Common myeloid progenitor, CD34-positive (primary cell): Measurements from ENCODE around the gene GABRP.

ENCODE experiments used
- CTCF ChIA-PET: fragments of 350-600 bp; sonication (Branson Sonifier 250); formaldehyde crosslinking; loops from one replicate; lab custom pipeline; 2021; ENCODE audit warnings: antibody characterized with exemption; lab: Charles Lee
- POLR2A ChIA-PET: fragments of 350-600 bp; sonication (Branson Sonifier 250); formaldehyde crosslinking; loops from one replicate; lab custom pipeline; 2021; ENCODE audit warnings: antibody characterized with exemption; lab: Charles Lee
- DNase-seq, 3 donors: peaks; one replicate each; pipeline versions ENCODE4 v3.0.0 to v3.0.0-alpha.2; 2013
- H3K27ac ChIP-seq, 2 experiments: 1 replicate in 1 of 2; 2 replicates in 1 of 2; pipeline ENCODE4 v1.7.0; 2013; ENCODE audit warnings: inconsistent platforms in 2 of 2, low read length in 2 of 2, mild to moderate bottlenecking in 2 of 2, low read depth in 1 of 2, moderate library complexity in 1 of 2; ENCODE audit not compliant: severe bottlenecking in 2 of 2, insufficient read depth in 1 of 2, poor library complexity in 1 of 2
- H3K27me3 ChIP-seq, 5 experiments: replicated peaks in 2 of 5; 1 replicate in 3 of 5; 2 replicates in 2 of 5; pipeline versions ENCODE4 v1.6.1 to v1.7.0; 2013; ENCODE audit warnings: low read length in 4 of 5, mild to moderate bottlenecking in 2 of 5, moderate library complexity in 2 of 5, inconsistent platforms in 1 of 5; ENCODE audit not compliant: insufficient read depth in 5 of 5, control insufficient read depth in 4 of 5
- H3K36me3 ChIP-seq, 4 experiments: 1 replicate in 2 of 4; 2 replicates in 2 of 4; pipeline versions ENCODE4 v1.6.1 to v1.7.0; 2013; ENCODE audit warnings: low read length in 3 of 4, control low read depth in 1 of 4, mild to moderate bottlenecking in 1 of 4; ENCODE audit not compliant: control insufficient read depth in 4 of 4, insufficient read depth in 4 of 4
- H3K4me1 ChIP-seq, 4 experiments: 1 replicate in 3 of 4; 2 replicates in 1 of 4; pipeline versions ENCODE4 v1.6.1 to v1.7.1; 2013; ENCODE audit warnings: low read length in 3 of 4, mild to moderate bottlenecking in 3 of 4, control low read depth in 1 of 4, inconsistent platforms in 1 of 4, moderate library complexity in 1 of 4; ENCODE audit not compliant: control insufficient read depth in 4 of 4, insufficient read depth in 4 of 4; ENCODE audit errors: control extremely low read depth in 1 of 4
- H3K4me3 ChIP-seq, 7 experiments: 1 replicate in 4 of 7; 2 replicates in 3 of 7; pipeline versions ENCODE4 v1.5.1 to v1.7.0; 2013; ENCODE audit warnings: mild to moderate bottlenecking in 7 of 7, low read length in 6 of 7, moderate library complexity in 6 of 7, inconsistent platforms in 2 of 7, low read depth in 2 of 7, control low read depth in 1 of 7; ENCODE audit not compliant: insufficient read depth in 4 of 7, control insufficient read depth in 1 of 7; ENCODE audit errors: extremely low read depth in 1 of 7
- H3K9me3 ChIP-seq, 5 experiments: 1 replicate in 4 of 5; 2 replicates in 1 of 5; pipeline versions ENCODE4 v1.6.1 to v1.7.1; 2013; ENCODE audit warnings: low read length in 4 of 5, mild to moderate bottlenecking in 2 of 5, inconsistent platforms in 1 of 5, low read depth in 1 of 5, moderate library complexity in 1 of 5; ENCODE audit not compliant: control insufficient read depth in 4 of 5, insufficient read depth in 2 of 5; ENCODE audit errors: control extremely low read depth in 1 of 5
- WGBS: methylation state at CpG from one replicate; pipeline ENCODE4 v1.1.5; 2013; ENCODE audit not compliant: insufficient coverage; 5-methylcytosine and 5-hydroxymethylcytosine counted together

GABRP gene

GRCh38 chr5:170792878-170793277 lies 9.4 kb downstream of the GABRP start:
- no peak overlapping the region for H3K27ac ChIP-seq
- no peaks in the 10 kb centered on the region for H3K9me3 ChIP-seq
- DNase-seq = no peak
- no peaks in the 10 kb centered on the region for H3K4me1 ChIP-seq
- no peaks in the 10 kb centered on the region for H3K36me3 ChIP-seq
- ChIA-PET CTCF (interaction anchor here (0.7 to 6.0 kb wide), 6 partner anchors 18 to 188 kb away, joined by 3 to 78 read pairs (median 9); no protein-coding TSS in a partner anchor), POLR2A (no interaction called here)
- WGBS = 91% methylated on average over 8 of the region's 8 CpGs
- no peak overlapping the region for H3K4me3 ChIP-seq
- peaks cover 0 to 3% (median 0%) of the 10 kb centered on the region in 5 experiments for H3K27me3 ChIP-seq

GRCh38 chr5:170795154-170795553 lies 11.6 kb downstream of the GABRP start:
- Histone ChIP-seq H3K4me3 (no peak overlapping the region), H3K27me3 (peaks cover 0 to 3% (median 0%) of the 10 kb centered on the region in 5 experiments), H3K4me1 (no peaks in the 10 kb centered on the region), H3K9me3 (no peaks in the 10 kb centered on the region), H3K36me3 (no peaks in the 10 kb centered on the region), H3K27ac (no peak overlapping the region)
- ChIA-PET CTCF (interaction anchor here (0.8 to 5.8 kb wide), 4 partner anchors 9 to 157 kb away, joined by 3 to 78 read pairs (median 4); no protein-coding TSS in a partner anchor), POLR2A (no interaction called here)
- WGBS = 100% methylated on average over 2 of the region's 10 CpGs
- DNase-seq = no peak

- WGBS = 100% methylated on average over 7 of the region's 7 CpGs
- CTCF ChIA-PET = no interaction called here
- Histone ChIP-seq H3K4me1 (no peaks in the 10 kb centered on the region), H3K27me3 (peaks cover 0 to 8% (median 2%) of the 10 kb centered on the region in 5 experiments), H3K36me3 (no peaks in the 10 kb centered on the region), H3K9me3 (no peaks in the 10 kb centered on the region), H3K27ac (no peak overlapping the region), H3K4me3 (no peak overlapping the region)
- POLR2A ChIA-PET = no interaction called here
- DNase-seq = no peak
Observed at GRCh38 chr5:170805666-170806065, 22.1 kb downstream of the GABRP start.

- 84% methylated on average over 5 of the region's 7 CpGs for WGBS
- peak; percentile 25 to 47 (median 43) for DNase-seq
- Histone ChIP-seq H3K4me3 (no peak overlapping the region), H3K27ac (no peak overlapping the region), H3K36me3 (no peaks in the 10 kb centered on the region), H3K27me3 (no peaks in the 10 kb centered on the region), H3K9me3 (no peaks in the 10 kb centered on the region), H3K4me1 (no peaks in the 10 kb centered on the region)
- POLR2A ChIA-PET = no interaction called here
- CTCF ChIA-PET = interaction anchor here (0.8 to 1.1 kb wide), 2 partner anchors 534 to 1061 kb away, joined by 3 read pairs; no protein-coding TSS in a partner anchor
Observed at GRCh38 chr5:170809551-170809950, 26.0 kb downstream of the GABRP start.

- Histone ChIP-seq H3K27me3 (no peaks in the 10 kb centered on the region), H3K4me1 (no peaks in the 10 kb centered on the region), H3K27ac (no peak overlapping the region), H3K9me3 (peaks cover 0 to 2% (median 0%) of the 10 kb centered on the region in 5 experiments), H3K36me3 (no peaks in the 10 kb centered on the region), H3K4me3 (no peak overlapping the region)
- no peak for DNase-seq
- no CpG with 5 or more reads among the region's 4 CpGs for WGBS
- ChIA-PET CTCF (no interaction called here), POLR2A (no interaction called here)
Observed at GRCh38 chr5:170811719-170812118, 28.2 kb downstream of the GABRP start.

- no peaks in the 10 kb centered on the region for H3K4me1 ChIP-seq
- H3K9me3 ChIP-seq = peaks cover 0 to 2% (median 0%) of the 10 kb centered on the region in 5 experiments
- no peak overlapping the region for H3K4me3 ChIP-seq
- 100% methylated on average over 5 of the region's 5 CpGs for WGBS
- no peaks in the 10 kb centered on the region for H3K27me3 ChIP-seq
- ChIA-PET POLR2A (no interaction called here), CTCF (no interaction called here)
- DNase-seq = no peak
- H3K36me3 ChIP-seq = no peaks in the 10 kb centered on the region
- H3K27ac ChIP-seq = no peak overlapping the region
Observed at GRCh38 chr5:170813231-170813630, 29.7 kb downstream of the GABRP start.

GRCh38 chr5:170817195-170817594 lies 33.7 kb downstream of the GABRP start:
- CTCF ChIA-PET = no interaction called here
- peaks cover 0 to 2% (median 0%) of the 10 kb centered on the region in 5 experiments for H3K9me3 ChIP-seq
- no peak overlapping the region for H3K27ac ChIP-seq
- H3K4me1 ChIP-seq = no peaks in the 10 kb centered on the region
- POLR2A ChIA-PET = no interaction called here
- H3K27me3 ChIP-seq = peaks cover 0 to 3% (median 0%) of the 10 kb centered on the region in 5 experiments
- DNase-seq = no peak
- H3K4me3 ChIP-seq = no peak overlapping the region
- 90% methylated on average over 2 of the region's 3 CpGs for WGBS
- no peaks in the 10 kb centered on the region for H3K36me3 ChIP-seq
